OCI-LY7 (cell line): ENCODE data around the gene NCKAP5. TPM values are rescaled to one million over a fixed set of nuclear protein-coding genes. Genes with fewer than 3 reads are reported as not detected.

Experiments
- BruUV-seq: library from RNA; stranded (reverse); fragments of 400-500 nt; replicated peaks from 2 replicates; lab custom pipeline; 2021; lab: Mats Ljungman, UMichigan
- CTCF ChIA-PET: fragments of 300-600 bp; sonication (Branson Sonifier 250); formaldehyde crosslinking; loops from one replicate; lab custom pipeline; 2022; ENCODE audit warnings: antibody characterized with exemption; ENCODE audit not compliant: unreplicated experiment; lab: Charles Lee
- POLR2A ChIA-PET: fragments of 300-600 bp; sonication (Branson Sonifier 250); formaldehyde crosslinking; loops from one replicate; lab custom pipeline; 2022; ENCODE audit warnings: antibody characterized with exemption; lab: Charles Lee
- DNase-seq: peaks from one replicate; pipeline ENCODE4 v3.0.0-alpha.2; 2015; ENCODE audit warnings: low spot score
- H2AFZ ChIP-seq: fragments of 200-600 bp; sonication (generic), shearing (Covaris generic); 2 replicates; pipeline ENCODE4 v1.6.1; 2014; ENCODE audit warnings: mild to moderate bottlenecking, antibody characterized with exemption, low read length, moderate library complexity
- H3K27ac ChIP-seq: fragments of 200-600 bp; sonication (generic); 2 replicates; pipeline ENCODE4 v1.5.1; 2014; ENCODE audit warnings: mixed run types, low read depth, mild to moderate bottlenecking, moderate library complexity, low read length, inconsistent platforms; ENCODE audit not compliant: poor library complexity, severe bottlenecking
- H3K36me3 ChIP-seq: fragments of 200-600 bp; sonication (generic); 2 replicates; pipeline ENCODE4 v1.6.1; 2014; ENCODE audit warnings: mild to moderate bottlenecking, antibody characterized with exemption, low read length, moderate library complexity, mixed read lengths; ENCODE audit not compliant: insufficient read depth
- H3K4me1 ChIP-seq: fragments of 200-600 bp; sonication (generic); 2 replicates; pipeline ENCODE4 v1.5.1; 2014; ENCODE audit warnings: mild to moderate bottlenecking, low read length; ENCODE audit not compliant: insufficient read depth, poor library complexity, severe bottlenecking
- H3K4me2 ChIP-seq: fragments of 200-600 bp; sonication (generic); 2 replicates; pipeline ENCODE4 v1.6.1; 2014; ENCODE audit warnings: mild to moderate bottlenecking, low read length
- H3K4me3 ChIP-seq: fragments of 200-600 bp; sonication (generic); 2 replicates; pipeline ENCODE4 v1.5.1; 2014; ENCODE audit warnings: mild to moderate bottlenecking, low read depth, low read length; ENCODE audit not compliant: poor library complexity, severe bottlenecking
- H3K79me2 ChIP-seq: fragments of 200-600 bp; sonication (generic); 2 replicates; pipeline ENCODE4 v1.6.1; 2016; ENCODE audit warnings: low read depth, mild to moderate bottlenecking, low read length, moderate library complexity, mixed read lengths; ENCODE audit not compliant: insufficient read depth
- H3K9me2 ChIP-seq: fragments of 200-600 bp; sonication (generic); 2 replicates; pipeline ENCODE4 v1.6.1; 2016; ENCODE audit warnings: mild to moderate bottlenecking, low read length, mixed read lengths; ENCODE audit not compliant: insufficient read depth
- H3K9me3 ChIP-seq: fragments of 200-600 bp; sonication (generic); 2 replicates; pipeline ENCODE4 v1.6.1; 2014; ENCODE audit warnings: mild to moderate bottlenecking, mixed run types, low read length, mixed read lengths
- H4K20me1 ChIP-seq: fragments of 200-600 bp; sonication (generic); 2 replicates; pipeline ENCODE4 v1.6.1; 2014; ENCODE audit warnings: mild to moderate bottlenecking, antibody characterized with exemption, low read length, moderate library complexity, mixed read lengths; ENCODE audit not compliant: insufficient read depth
- CTCF ChIP-seq: fragments of 200-600 bp; sonication (generic); conservative IDR thresholded peaks from 2 replicates; pipeline ENCODE4 v1.5.1; 2014; ENCODE audit warnings: mild to moderate bottlenecking, antibody characterized with exemption, low read length, moderate library complexity, mixed read lengths
- EZH2phosphoT487 ChIP-seq: fragments of 200-600 bp; sonication (generic); IDR thresholded peaks from 2 replicates; pipeline ENCODE4 v1.6.1; 2018; ENCODE audit warnings: low read depth, borderline replicate concordance, mild to moderate bottlenecking, mixed run types, antibody characterized with exemption, low read length, moderate library complexity, mixed read lengths
- intact Hi-C: fragments of 100-400 bp; cut with micrococcal nuclease; formaldehyde crosslinking; loops from one replicate; pipeline ENCODE4 v1.10.0; 2022; ENCODE audit not compliant: unreplicated experiment
- total RNA-seq, 2 experiments: library from RNA; depleted of rRNA in 1 of 2; stranded (reverse); fragments of >200 nt in 1 of 2; shearing (Covaris generic) in 1 of 2; gene quantifications; 2 replicates each; pipeline ENCODE4 v1.2.3, GENCODE V29; 2014 to 2022

The NCKAP5 gene
- total RNA-seq, 2 experiments from 2014 or later: not detected

- DNase-seq: no peak
- Histone ChIP-seq H4K20me1 (no peaks in the 10 kb centered on the region), H3K79me2 (no peaks in the 10 kb centered on the region), H3K36me3 (no peaks in the 10 kb centered on the region), H3K9me3 (no peaks in the 10 kb centered on the region), H3K4me1 (no peaks in the 10 kb centered on the region), H3K4me2 (no peak overlapping the region), H3K4me3 (no peak overlapping the region), H3K9me2 (no peaks in the 10 kb centered on the region), H3K27ac (no peak overlapping the region), H2AFZ (no peak overlapping the region)
- ChIA-PET POLR2A (no interaction called here), CTCF (no interaction called here)
- TF ChIP-seq CTCF: no peak
- TF ChIP-seq EZH2phosphoT487: no peak
- intact Hi-C loops: no loop called here
- BruUV-seq: no TSS peak
These were observed 335 bp upstream of the NCKAP5 start for GRCh38 chr2:133568598-133568997.

- ChIA-PET CTCF (no interaction called here), POLR2A (interaction anchor here (0.5 kb wide), 1 partner anchor 75 kb away, joined by 4 read pairs; no protein-coding TSS in a partner anchor)
- Histone ChIP-seq H3K79me2 (no peaks in the 10 kb centered on the region), H3K4me3 (no peak overlapping the region), H4K20me1 (no peaks in the 10 kb centered on the region), H3K4me2 (no peak overlapping the region), H3K9me3 (no peaks in the 10 kb centered on the region), H3K9me2 (no peaks in the 10 kb centered on the region), H2AFZ (no peak overlapping the region), H3K36me3 (no peaks in the 10 kb centered on the region), H3K4me1 (no peaks in the 10 kb centered on the region), H3K27ac (no peak overlapping the region)
- DNase-seq: no peak
- TF ChIP-seq CTCF (no peak), EZH2phosphoT487 (no peak)
- BruUV-seq: no TSS peak
- intact Hi-C loops: no loop called here
These were observed 5.7 kb downstream of the NCKAP5 start for GRCh38 chr2:133562558-133562957.

GRCh38 chr2:133561045-133561852, 7.0 kb downstream of the NCKAP5 start:
- CTCF ChIA-PET: no interaction called here
- H3K4me1 ChIP-seq: no peaks in the 10 kb centered on the region
- H3K9me3 ChIP-seq: no peaks in the 10 kb centered on the region
- peak; percentile 30 for DNase-seq
- H4K20me1 ChIP-seq: no peaks in the 10 kb centered on the region
- H3K9me2 ChIP-seq: no peaks in the 10 kb centered on the region
- no peaks in the 10 kb centered on the region for H3K36me3 ChIP-seq
- no peak overlapping the region for H3K27ac ChIP-seq
- no TSS peak for BruUV-seq
- POLR2A ChIA-PET: interaction anchor here (0.5 to 0.6 kb wide), 2 partner anchors 89 to 502 kb away, joined by 3 read pairs; no protein-coding TSS in a partner anchor
- H3K4me2 ChIP-seq: no peak overlapping the region
- H3K79me2 ChIP-seq: no peaks in the 10 kb centered on the region
- intact Hi-C loops: no loop called here
- no peak overlapping the region for H3K4me3 ChIP-seq
- H2AFZ ChIP-seq: no peak overlapping the region
- TF ChIP-seq EZH2phosphoT487: no peak
- TF ChIP-seq CTCF: peak; percentile 82
